K562 (cell line): ENCODE data around the gene COL9A3. TPM values are rescaled to one million over a fixed set of nuclear protein-coding genes. Genes with fewer than 3 reads are reported as not detected.
A peak's percentile ranks its signal among the peaks of the same experiment; 100 is the strongest.

Experiments
- ATAC-seq: fragments of 200-7000 bp; cut with Tn5 transposase; 3 replicates; pipeline ENCODE4 v1.9.1; 2020; ENCODE audit warnings: moderate library complexity
- BruUV-seq: library from RNA; stranded (reverse); fragments of 400-500 nt; replicated peaks from 2 replicates; lab custom pipeline; 2021; lab: Mats Ljungman, UMichigan
- CTCF ChIA-PET: fragments of 300-600 bp; formaldehyde crosslinking; extraction: SDS; loops from one replicate; lab custom pipeline; 2021; ENCODE audit warnings: low intra/inter-chr PET ratio; lab: Yijun Ruan, JAX
- POLR2A ChIA-PET: fragments of 300-600, 350-650 bp; sonication (Branson Sonifier 250); formaldehyde crosslinking; extraction: SDS; loops from one replicate; lab custom pipeline; 2021; ENCODE audit warnings: antibody characterized with exemption, inconsistent platforms; lab: Yijun Ruan, JAX
- DNase-seq, 4 experiments: peaks; one replicate each; pipeline versions ENCODE4 v3.0.0 to v3.0.0-alpha.2; 2011 to 2018; ENCODE audit warnings: low spot score in 3 of 4, mixed read lengths in 3 of 4; ENCODE audit errors: extremely low read depth in 1 of 4
- FAIRE-seq: peaks from 2 replicates; lab custom pipeline; 2011; peaks lifted over from hg19 to GRCh38; lab: Jason Lieb, UNC
- H2AFZ ChIP-seq: 2 replicates; pipeline ENCODE4 v1.6.0; 2011; ENCODE audit warnings: low read depth, low read length, control low read depth, inconsistent platforms
- H3K27ac ChIP-seq: fragments of 200-600 bp; 3 replicates; pipeline ENCODE4 v1.8.0; 2011; ENCODE audit warnings: low read depth, mild to moderate bottlenecking, control low read depth, inconsistent platforms, low read length, moderate library complexity, mixed read lengths; ENCODE audit errors: extremely low read depth
- H3K27me3 ChIP-seq, 2 experiments: fragments of 300-600 bp in 1 of 2; 2 replicates in 1 of 2; 3 replicates in 1 of 2; pipeline versions ENCODE4 v1.6.0 to v1.8.0; 2011; ENCODE audit warnings: inconsistent platforms in 2 of 2, low read length in 2 of 2, mild to moderate bottlenecking in 1 of 2, mixed read lengths in 1 of 2, moderate library complexity in 1 of 2; ENCODE audit not compliant: control insufficient read depth in 2 of 2, insufficient read depth in 2 of 2
- H3K36me3 ChIP-seq: fragments of 300-600 bp; 3 replicates; pipeline ENCODE4 v1.8.0; 2011; ENCODE audit warnings: mild to moderate bottlenecking, low read length, inconsistent platforms; ENCODE audit not compliant: control insufficient read depth, insufficient read depth
- H3K4me1 ChIP-seq, 2 experiments: fragments of 200-600 bp in 1 of 2; replicated peaks in 1 of 2; 2 replicates in 1 of 2; 3 replicates in 1 of 2; pipeline versions ENCODE4 v1.5.1 to v1.8.0; 2011; ENCODE audit warnings: inconsistent platforms in 2 of 2, low read length in 2 of 2, mild to moderate bottlenecking in 1 of 2, mixed read lengths in 1 of 2, moderate library complexity in 1 of 2; ENCODE audit not compliant: control insufficient read depth in 2 of 2, insufficient read depth in 2 of 2
- H3K4me2 ChIP-seq: 2 replicates; pipeline ENCODE4 v1.6.1; 2011; ENCODE audit warnings: low read length, control low read depth, inconsistent platforms, mixed read lengths; ENCODE audit not compliant: insufficient read depth
- H3K4me3 ChIP-seq: fragments of 200-600 bp; sonication (generic), shearing (Covaris generic); 2 replicates; pipeline ENCODE4 v1.5.1; 2016; ENCODE audit warnings: control low read depth, inconsistent platforms
- H3K79me2 ChIP-seq: fragments of 200-600 bp; 3 replicates; pipeline ENCODE4 v1.8.0; 2011; ENCODE audit warnings: low read length, inconsistent platforms; ENCODE audit not compliant: control insufficient read depth, insufficient read depth
- H3K9ac ChIP-seq, 2 experiments: 2 replicates each; pipeline versions ENCODE4 v1.6.0 to v1.6.1; 2011; ENCODE audit warnings: low read depth in 2 of 2, low read length in 2 of 2, control low read depth in 1 of 2, inconsistent platforms in 1 of 2, mild to moderate bottlenecking in 1 of 2, mixed read lengths in 1 of 2; ENCODE audit not compliant: insufficient read depth in 1 of 2
- H3K9me1 ChIP-seq: one replicate; pipeline ENCODE4 v1.6.0; 2011; ENCODE audit warnings: inconsistent platforms, mild to moderate bottlenecking, low read length, moderate library complexity; ENCODE audit not compliant: control insufficient read depth, insufficient read depth
- H3K9me3 ChIP-seq: replicated peaks from 2 replicates; pipeline ENCODE4 v1.5.1; 2011; ENCODE audit warnings: low read depth, low read length, inconsistent platforms; ENCODE audit not compliant: control insufficient read depth, insufficient read depth
- H4K20me1 ChIP-seq: replicated peaks from 2 replicates; pipeline ENCODE4 v1.6.1; 2011; ENCODE audit warnings: low read length, inconsistent platforms, mixed read lengths; ENCODE audit not compliant: control insufficient read depth, insufficient read depth
- CBX1 ChIP-seq: sonication (generic); IDR thresholded peaks from 2 replicates; pipeline ENCODE4 v1.6.1; 2016; ENCODE audit warnings: antibody characterized with exemption, low read depth, mild to moderate bottlenecking
- CBX5 ChIP-seq: IDR thresholded peaks from 2 replicates; pipeline ENCODE4 v1.6.1; 2014; ENCODE audit warnings: low read depth, borderline replicate concordance
- CCAR2 ChIP-seq: fragments of 200-400 bp; formaldehyde crosslinking; IDR thresholded peaks from 2 replicates; pipeline ENCODE4 v1.6.1; 2017; ENCODE audit warnings: mild to moderate bottlenecking, low read depth, low read length
- CREBBP ChIP-seq: IDR thresholded peaks from one replicate; pipeline ENCODE4 v1.6.1; 2012; ENCODE audit warnings: low read depth, mild to moderate bottlenecking, control low read depth, inconsistent platforms, low read length
- DLX4 ChIP-seq: fragments of 250-450 bp; sonication (Bioruptor Pico); IDR thresholded peaks from 2 replicates; pipeline ENCODE4 v1.6.1; 2021; ENCODE audit warnings: mild to moderate bottlenecking
- GTF2F1 ChIP-seq: IDR thresholded peaks from 2 replicates; pipeline ENCODE4 v1.6.1; 2011; ENCODE audit warnings: low read depth, low read length, improper control_type of control experiment
- IRF1 ChIP-seq: sonication (generic); formaldehyde crosslinking; IDR thresholded peaks from 2 replicates; pipeline ENCODE4 v1.8.0; 2022; ENCODE audit warnings: missing genetic modification reagents, mild to moderate bottlenecking, borderline replicate concordance
- MAFF ChIP-seq: IDR thresholded peaks from 2 replicates; pipeline ENCODE4 v1.6.1; 2012; ENCODE audit warnings: low read length, improper control_type of control experiment
- MED1 ChIP-seq: sonication (generic); formaldehyde crosslinking; IDR thresholded peaks from 2 replicates; pipeline ENCODE4 v1.8.1; 2023; ENCODE audit warnings: missing genetic modification reagents, borderline replicate concordance
- NR2C2 ChIP-seq, 2 experiments: fragments of 200-800 bp in 1 of 2; sonication (Bioruptor generic) in 1 of 2; sonication (generic) in 1 of 2; formaldehyde crosslinking in 1 of 2; IDR thresholded peaks; 2 replicates each; pipeline versions ENCODE4 v1.6.1 to v1.8.0; 2016 to 2022; ENCODE audit warnings: mild to moderate bottlenecking in 1 of 2, missing compliant biosample characterization in 1 of 2, missing genetic modification characterization in 1 of 2, missing genetic modification reagents in 1 of 2
- PCBP2 ChIP-seq: fragments of 200-400 bp; formaldehyde crosslinking; IDR thresholded peaks from 2 replicates; pipeline ENCODE4 v1.6.1; 2018; ENCODE audit warnings: low read length, low read depth, mild to moderate bottlenecking, moderate library complexity; ENCODE audit not compliant: poor library complexity, severe bottlenecking
- PHF21A ChIP-seq: fragments of 450-650 bp; IDR thresholded peaks from 2 replicates; pipeline ENCODE4 v1.6.1; 2017; ENCODE audit warnings: low read depth, borderline replicate concordance
- RAD21 ChIP-seq, 2 experiments: fragments of 250-450 bp in 1 of 2; fragments of 450-650 bp in 1 of 2; sonication (Bioruptor Pico) in 1 of 2; formaldehyde crosslinking in 1 of 2; IDR thresholded peaks in 1 of 2; conservative IDR thresholded peaks in 1 of 2; 2 replicates each; pipeline versions ENCODE4 v1.4.0 to v1.8.0; 2020 to 2022; ENCODE audit warnings: mild to moderate bottlenecking in 2 of 2, moderate library complexity in 1 of 2
- RCOR1 ChIP-seq, 2 experiments: IDR thresholded peaks; 2 replicates each; pipeline ENCODE4 v1.6.1; 2012; ENCODE audit warnings: low read depth in 2 of 2, low read length in 2 of 2, borderline replicate concordance in 1 of 2, improper control_type of control experiment in 1 of 2
- TGIF2 ChIP-seq: sonication (generic); formaldehyde crosslinking; IDR thresholded peaks from 2 replicates; pipeline ENCODE4 v1.8.1; 2022; ENCODE audit warnings: mild to moderate bottlenecking, missing genetic modification reagents, moderate library complexity
- USF1 ChIP-seq: sonication (generic); formaldehyde crosslinking; IDR thresholded peaks from 2 replicates; pipeline ENCODE4 v1.9.0; 2022; ENCODE audit warnings: mild to moderate bottlenecking, missing genetic modification reagents
- ZBED1 ChIP-seq: IDR thresholded peaks from 2 replicates; pipeline ENCODE4 v1.6.1; 2014
- ZBTB12 ChIP-seq: fragments of 250-450 bp; sonication (Bioruptor Pico); IDR thresholded peaks from 2 replicates; pipeline ENCODE4 v1.4.0; 2020
- ZKSCAN1 ChIP-seq: fragments of 150-350 bp; IDR thresholded peaks from 2 replicates; pipeline ENCODE4 v1.6.1; 2016; ENCODE audit warnings: low read depth, low read length
- WGBS: fragments of 100-300 bp; shearing (Covaris generic); methylation state at CpG from one replicate; pipeline ENCODE4 v1.1.6; 2016; ENCODE audit warnings: low coverage, mixed read lengths; ENCODE audit not compliant: insufficient coverage; ENCODE audit errors: missing lambda C conversion rate; 5-methylcytosine and 5-hydroxymethylcytosine counted together
- in situ Hi-C: fragments of 300-500 bp; cut with MboI; formaldehyde crosslinking; loops from 4 replicates; pipeline ENCODE4 v1.15.0; 2018; ENCODE audit warnings: inconsistent platforms, mixed read lengths
- intact Hi-C: fragments of 100-400 bp; cut with micrococcal nuclease; formaldehyde crosslinking; loops from 2 replicates; pipeline ENCODE4 v1.14.2; 2022
- polyA plus RNA-seq, 8 experiments: library from polyadenylated mRNA; depleted of rRNA in 4 of 8; stranded (reverse) in 5 of 8; unstranded in 3 of 8; fragments of >200 nt; fragmentation: Nextera tagmentation in 2 of 8; fragmentation: Illumina TruSeq in 1 of 8; extraction: Ambion mirVana in 2 of 8; extraction: Trizol in 1 of 8; gene quantifications; 2 replicates each; pipeline versions ENCODE4 v1.2.1 to v1.2.3, GENCODE V29; 2011 to 2014; ENCODE audit warnings: inconsistent platforms in 1 of 8, missing spikeins in 1 of 8
- total RNA-seq, 7 experiments: library from RNA; depleted of rRNA in 6 of 7; stranded (reverse); fragments of >200 nt in 6 of 7; fragmentation: Illumina TruSeq in 2 of 7; extraction: Trizol in 2 of 7; gene quantifications; 2 replicates each; pipeline versions ENCODE4 v1.2.1 to v1.2.3, GENCODE V29; 2011 to 2021; ENCODE audit warnings: low replicate concordance in 1 of 7

The COL9A3 gene
- total and polyA plus RNA-seq, 9 of the 15 experiments (the other 6 are each of a cell fraction or from before 2014, with no cell fraction given): 0.14 to 3.6 (median 0.88) TPM; not detected in 1

GRCh38 chr20:62805711-62806382 is 11.0 kb upstream of the COL9A3 start:
- ChIA-PET POLR2A (no interaction called here), CTCF (interaction anchor here (0.7 to 0.9 kb wide), 2 partner anchors 10 to 305 kb away, joined by 4 read pairs; no protein-coding TSS in a partner anchor)
- WGBS: 35% methylated on average over 25 of the region's 25 CpGs
- Histone ChIP-seq H3K27me3 (no peaks in the 10 kb centered on the region), H3K4me2 (peak overlapping the region; percentile 71), H3K27ac (peak overlapping the region; percentile 84; the same call in 2 of the 3 replicates), H3K9ac (peak overlapping the region; percentile 81 to 98; a peak in 3 of 4 replicates), H3K9me1 (no peaks in the 10 kb centered on the region), H3K4me3 (peak overlapping the region; percentile 93), H3K9me3 (no peaks in the 10 kb centered on the region), H3K36me3 (peaks cover 47% of the 10 kb centered on the region; the same call in 2 of the 3 replicates), H4K20me1 (peaks cover 4% of the 10 kb centered on the region), H3K4me1 (peaks cover 11 to 59% of the 10 kb centered on the region in 2 experiments), H2AFZ (no peak overlapping the region), H3K79me2 (peaks cover 25% of the 10 kb centered on the region)
- intact Hi-C loops: loop anchor here (5.0 kb wide), 2 partner anchors 139 to 184 kb away; no protein-coding TSS in a partner anchor
- ATAC-seq (peak; percentile 14), DNase-seq (peak in 2 of 4 experiments; percentile 37 to 50), FAIRE-seq (peak; percentile 57)
- in situ Hi-C loops: loop anchor here (10.0 kb wide), 1 partner anchor 311 kb away; no protein-coding TSS in a partner anchor
- BruUV-seq: no TSS peak
- TF ChIP-seq PHF21A (no peak), CCAR2 (no peak), IRF1 (CRISPR knock-in tag) (no peak), TGIF2 (CRISPR knock-in tag) (no peak), CBX1 (no peak), ZKSCAN1 (peak; percentile 82), ZBTB12 (no peak), NR2C2 (CRISPR knock-in tag; IDR thresholded peaks at IDR 0.05) (peak; percentile 85), NR2C2 (tag; IDR thresholded peaks at IDR 0.05) (peak; percentile 87), DLX4 (no peak), MED1 (no peak), CREBBP (no peak), MAFF (no peak), GTF2F1 (no peak), PCBP2 (no peak), USF1 (CRISPR knock-in tag) (no peak), RAD21 (CRISPR knock-in tag; conservative IDR thresholded peaks at IDR 0.05 in 1 of 2, IDR thresholded peaks at IDR 0.05 in 1 of 2) (no peak), RCOR1 (IDR thresholded peaks at IDR 0.05; ENCODE audit: borderline replicate concordance in 1 of 2, low read depth in 2 of 2, low read length in 2 of 2) (no peak), CBX5 (no peak), ZBED1 (no peak)
